ENCODE measurements around the gene SPPL3.

SPPL3 gene

DNA sequence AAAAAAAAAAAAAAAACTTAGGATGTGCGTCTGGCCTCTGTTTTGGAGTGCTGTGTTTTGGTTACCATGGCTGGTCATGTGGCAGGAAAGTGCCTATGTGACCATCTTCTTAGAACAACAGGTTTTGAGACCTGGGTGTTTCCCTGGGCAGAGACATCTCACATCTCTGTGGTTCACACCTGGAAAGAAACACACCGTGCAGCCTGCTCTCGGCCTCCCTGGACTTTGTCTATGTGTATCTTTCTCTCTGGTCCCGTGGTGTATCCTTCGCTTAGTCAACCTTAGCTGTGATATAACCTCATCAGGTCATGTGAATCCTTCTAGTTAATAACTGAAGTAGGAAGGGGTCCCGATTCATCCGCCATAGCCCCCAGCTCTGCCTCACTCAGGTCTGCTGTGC is 155.9 kb downstream of the SPPL3 start:
- TF ChIP-seq TAF1 (IDR thresholded peaks at IDR 0.05; ENCODE audit: borderline replicate concordance, insufficient read depth, low read length) = no peak

DNA sequence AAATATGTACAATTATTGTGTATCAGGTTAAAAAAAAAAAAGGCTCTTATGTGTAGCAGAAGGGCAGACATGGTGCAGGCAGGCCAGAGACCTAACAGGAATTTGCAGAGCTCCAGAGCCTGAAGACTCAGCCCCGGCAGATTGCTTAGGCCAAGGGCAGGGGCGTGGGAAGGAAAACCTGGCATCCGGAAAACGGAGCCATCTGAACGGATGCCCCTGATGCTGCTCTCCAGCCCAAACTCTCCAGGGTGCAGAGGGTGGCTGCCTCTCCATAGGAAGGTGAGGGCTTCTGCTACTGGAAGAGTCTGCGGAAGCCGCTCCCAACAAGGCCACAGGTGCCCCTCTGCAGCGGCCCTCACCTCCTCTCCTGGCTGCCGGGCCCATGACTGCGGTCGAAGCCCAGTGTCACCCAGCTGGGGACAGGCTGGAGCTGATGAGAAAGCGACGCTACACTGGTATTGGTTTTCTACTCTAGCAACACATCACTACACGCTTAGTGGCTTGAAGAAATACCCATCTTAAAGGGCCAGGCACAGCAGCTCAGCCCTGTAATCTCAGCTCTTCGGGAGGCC is 159.2 kb downstream of the SPPL3 start:
- TF ChIP-seq REST (IDR thresholded peaks at IDR 0.05; ENCODE audit: insufficient read depth in 1 of 2, low read depth in 2 of 2, low read length in 2 of 2) (no peak), SIN3A (IDR thresholded peaks at IDR 0.05; ENCODE audit: borderline replicate concordance, insufficient read depth, low read length) (no peak), FOXP2 (optimal IDR thresholded peaks at IDR 0.05; ENCODE audit: borderline replicate concordance, extremely low read depth, extremely low read length, insufficient read depth) (no peak), TAF1 (IDR thresholded peaks at IDR 0.05; ENCODE audit: borderline replicate concordance, insufficient read depth, low read length) (no peak), POLR2AphosphoS5 (IDR thresholded peaks at IDR 0.05; ENCODE audit: low read depth, low read length) (no peak)

DNA sequence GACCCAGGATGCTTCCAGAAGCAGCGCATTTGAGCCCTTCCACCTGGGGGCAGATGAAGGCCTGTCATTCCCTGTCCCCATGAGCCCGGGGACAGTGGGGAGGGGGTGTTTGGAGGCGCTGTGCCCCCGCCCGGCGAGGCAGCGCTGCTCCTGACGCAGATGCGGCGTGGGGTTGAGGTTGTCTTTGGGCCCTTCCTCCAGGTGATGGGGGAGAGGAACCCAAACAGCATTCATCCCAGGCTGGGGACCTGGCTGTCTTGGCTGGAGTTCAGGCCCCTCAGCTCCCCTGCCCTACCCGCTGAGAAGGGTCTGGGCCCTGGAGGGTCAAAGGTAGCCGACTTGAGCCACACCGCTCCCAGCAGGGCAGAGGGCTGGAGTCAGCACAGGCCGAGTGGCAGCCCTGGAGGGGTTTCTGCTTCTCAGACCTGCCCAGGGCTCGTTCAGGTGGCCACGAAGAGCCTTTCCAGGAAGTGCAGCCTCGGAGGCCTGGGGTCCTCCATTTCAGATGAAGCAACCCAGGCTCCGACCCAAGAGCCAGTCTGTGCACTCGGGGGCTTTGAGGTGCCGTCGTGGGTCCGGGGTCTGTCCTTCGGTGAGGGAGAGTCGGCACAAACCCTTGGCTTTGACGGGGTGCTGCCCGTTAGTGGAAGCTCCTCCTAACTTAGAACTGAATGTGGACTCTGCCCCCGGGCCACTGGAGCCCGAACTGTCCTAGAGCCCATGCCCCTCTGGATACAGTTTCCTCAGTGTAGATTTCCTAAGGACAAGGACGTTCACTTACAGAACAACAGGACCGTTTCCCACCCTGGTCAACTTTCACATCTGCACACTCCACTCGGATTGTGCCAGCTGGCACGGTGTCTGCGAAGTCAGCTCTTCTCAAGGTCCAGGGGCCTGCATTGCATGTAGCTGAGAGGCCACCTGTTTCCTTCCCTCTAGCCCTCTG is 162.4 kb downstream of the SPPL3 start:
- TF ChIP-seq POLR2AphosphoS5 (IDR thresholded peaks at IDR 0.05; ENCODE audit: low read depth, low read length) (no peak), FOXP2 (optimal IDR thresholded peaks at IDR 0.05; ENCODE audit: borderline replicate concordance, extremely low read depth, extremely low read length, insufficient read depth) (no peak), SIN3A (IDR thresholded peaks at IDR 0.05; ENCODE audit: borderline replicate concordance, insufficient read depth, low read length) (no peak), TAF1 (IDR thresholded peaks at IDR 0.05; ENCODE audit: borderline replicate concordance, insufficient read depth, low read length) (no peak), REST (IDR thresholded peaks at IDR 0.05; ENCODE audit: insufficient read depth in 1 of 2, low read depth in 2 of 2, low read length in 2 of 2) (no peak)

DNA sequence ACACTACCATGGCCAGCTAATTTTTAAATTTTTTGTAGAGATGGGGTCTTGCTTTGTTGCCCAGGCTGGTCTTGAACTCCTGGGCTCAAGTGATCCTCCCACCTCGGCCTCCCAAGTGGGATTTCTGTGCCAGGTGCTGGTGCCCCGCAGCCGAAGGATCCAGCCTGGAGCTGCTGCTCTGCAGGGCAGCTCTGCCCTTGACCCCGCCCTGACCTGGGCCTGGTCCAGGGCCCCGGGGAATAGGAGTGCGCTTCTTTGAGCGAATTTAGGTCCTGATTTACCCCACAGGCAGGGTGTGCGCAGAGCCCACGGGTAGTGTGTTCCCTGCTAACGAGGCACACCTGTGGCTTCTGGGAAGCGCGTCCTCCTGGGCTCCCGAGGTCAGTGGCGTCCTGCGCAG is 163.3 kb downstream of the SPPL3 start:
- TF ChIP-seq POLR2AphosphoS5 (IDR thresholded peaks at IDR 0.05; ENCODE audit: low read depth, low read length) (no peak), REST (IDR thresholded peaks at IDR 0.05; ENCODE audit: insufficient read depth in 1 of 2, low read depth in 2 of 2, low read length in 2 of 2) (no peak), SIN3A (IDR thresholded peaks at IDR 0.05; ENCODE audit: borderline replicate concordance, insufficient read depth, low read length) (no peak), TAF1 (IDR thresholded peaks at IDR 0.05; ENCODE audit: borderline replicate concordance, insufficient read depth, low read length) (no peak), FOXP2 (optimal IDR thresholded peaks at IDR 0.05; ENCODE audit: borderline replicate concordance, extremely low read depth, extremely low read length, insufficient read depth) (no peak)

DNA sequence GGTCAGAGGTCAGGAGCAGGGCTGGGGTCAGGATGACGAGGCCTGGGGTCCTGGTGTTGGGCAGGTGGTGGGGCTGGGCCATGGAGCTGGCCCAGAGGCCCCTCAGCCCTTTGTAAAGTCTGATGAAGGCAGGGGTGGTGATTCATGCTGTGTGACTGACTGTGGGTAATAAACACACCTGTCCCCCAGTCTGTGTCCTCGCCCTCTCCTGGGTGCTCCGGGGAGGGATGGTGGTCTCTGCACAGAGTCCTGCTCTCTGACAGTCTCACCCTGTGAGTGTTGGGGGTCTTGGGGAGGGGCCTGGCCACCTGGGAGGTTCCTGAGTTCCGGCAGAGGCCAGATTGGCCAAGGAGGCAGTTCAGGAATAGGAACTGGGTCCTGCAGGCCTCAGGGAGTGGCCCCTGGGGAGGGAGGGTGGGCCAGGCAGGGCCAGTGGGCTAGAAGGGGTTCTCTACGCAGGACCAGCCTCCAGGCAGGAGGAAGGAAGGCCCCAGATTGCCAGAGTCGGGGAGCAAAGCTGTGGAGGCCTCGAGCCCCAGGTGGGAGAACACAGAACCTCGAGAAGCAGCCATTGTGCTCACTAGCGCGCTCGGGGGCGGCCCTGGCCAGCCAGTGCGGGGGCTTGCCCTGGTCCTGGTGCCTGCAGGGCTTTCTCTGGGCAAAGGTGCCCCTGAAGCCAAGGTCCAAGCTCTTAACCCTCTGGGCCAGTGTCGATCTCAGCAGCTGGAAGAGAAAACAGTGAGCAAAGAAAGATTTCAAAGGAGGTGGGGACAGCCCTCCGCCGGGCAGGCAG is 164.1 kb downstream of the SPPL3 start:
- TF ChIP-seq POLR2AphosphoS5 (IDR thresholded peaks at IDR 0.05; ENCODE audit: low read depth, low read length) (no peak), SIN3A (IDR thresholded peaks at IDR 0.05; ENCODE audit: borderline replicate concordance, insufficient read depth, low read length) (no peak), FOXP2 (optimal IDR thresholded peaks at IDR 0.05; ENCODE audit: borderline replicate concordance, extremely low read depth, extremely low read length, insufficient read depth) (no peak), TAF1 (IDR thresholded peaks at IDR 0.05; ENCODE audit: borderline replicate concordance, insufficient read depth, low read length) (no peak), REST (IDR thresholded peaks at IDR 0.05; ENCODE audit: insufficient read depth in 1 of 2, low read depth in 2 of 2, low read length in 2 of 2) (no peak)

Data from PFSK-1 (cell line).